ENCODE results near the gene MTR.

- TF ChIP-seq, protein P1, sequence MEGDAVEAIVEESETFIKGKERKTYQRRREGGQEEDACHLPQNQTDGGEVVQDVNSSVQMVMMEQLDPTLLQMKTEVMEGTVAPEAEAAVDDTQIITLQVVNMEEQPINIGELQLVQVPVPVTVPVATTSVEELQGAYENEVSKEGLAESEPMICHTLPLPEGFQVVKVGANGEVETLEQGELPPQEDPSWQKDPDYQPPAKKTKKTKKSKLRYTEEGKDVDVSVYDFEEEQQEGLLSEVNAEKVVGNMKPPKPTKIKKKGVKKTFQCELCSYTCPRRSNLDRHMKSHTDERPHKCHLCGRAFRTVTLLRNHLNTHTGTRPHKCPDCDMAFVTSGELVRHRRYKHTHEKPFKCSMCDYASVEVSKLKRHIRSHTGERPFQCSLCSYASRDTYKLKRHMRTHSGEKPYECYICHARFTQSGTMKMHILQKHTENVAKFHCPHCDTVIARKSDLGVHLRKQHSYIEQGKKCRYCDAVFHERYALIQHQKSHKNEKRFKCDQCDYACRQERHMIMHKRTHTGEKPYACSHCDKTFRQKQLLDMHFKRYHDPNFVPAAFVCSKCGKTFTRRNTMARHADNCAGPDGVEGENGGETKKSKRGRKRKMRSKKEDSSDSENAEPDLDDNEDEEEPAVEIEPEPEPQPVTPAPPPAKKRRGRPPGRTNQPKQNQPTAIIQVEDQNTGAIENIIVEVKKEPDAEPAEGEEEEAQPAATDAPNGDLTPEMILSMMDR (IDR thresholded peaks at IDR 0.05) = no peak
- TF ChIP-seq ZFX (IDR thresholded peaks at IDR 0.05; ENCODE audit: borderline replicate concordance) = no peak
These were observed 27.8 kb upstream of the MTR start for GRCh38 chr1:236767276-236767675.
